ENCODE data around the gene TEX22.

Gene TEX22

GRCh38 chr14:105384605-105385321 is 13.6 kb upstream of the TEX22 start:
- no peak overlapping the region for H3K27ac ChIP-seq
- no peaks in the 10 kb centered on the region for H3K27me3 ChIP-seq (replicated peaks)
- DNase-seq, result no peak
- in situ Hi-C loops (cut with HindIII; ENCODE audit: low pct_ligation_motif_present, low sequenced_read_pairs), result no loop called here
- no peak for TF ChIP-seq CTCF (IDR thresholded peaks at IDR 0.05; ENCODE audit: low read depth, low read length, missing control alignments)
- H3K4me3 ChIP-seq (ENCODE audit: low read depth, low read length), result no peak overlapping the region
- peaks cover 3% of the 10 kb centered on the region for H3K36me3 ChIP-seq (replicated peaks)

- no peak for TF ChIP-seq CTCF (IDR thresholded peaks at IDR 0.05; ENCODE audit: low read depth, low read length, missing control alignments)
- Histone ChIP-seq H3K36me3 (replicated peaks) (peaks cover 3% of the 10 kb centered on the region), H3K27me3 (replicated peaks) (no peaks in the 10 kb centered on the region), H3K27ac (no peak overlapping the region), H3K4me3 (ENCODE audit: low read depth, low read length) (no peak overlapping the region)
- DNase-seq, result no peak
- in situ Hi-C loops (cut with HindIII; ENCODE audit: low pct_ligation_motif_present, low sequenced_read_pairs), result no loop called here
Observed at GRCh38 chr14:105385322-105385637, 13.1 kb upstream of the TEX22 start.

- H3K36me3 ChIP-seq (replicated peaks), result peaks cover 3% of the 10 kb centered on the region
- no peak overlapping the region for H3K4me3 ChIP-seq (ENCODE audit: low read depth, low read length)
- in situ Hi-C loops (cut with HindIII; ENCODE audit: low pct_ligation_motif_present, low sequenced_read_pairs), result no loop called here
- no peak for DNase-seq
- H3K27ac ChIP-seq, result no peak overlapping the region
- H3K27me3 ChIP-seq (replicated peaks), result no peaks in the 10 kb centered on the region
- no peak for TF ChIP-seq CTCF (IDR thresholded peaks at IDR 0.05; ENCODE audit: low read depth, low read length, missing control alignments)
Observed at GRCh38 chr14:105385698-105386365, 12.5 kb upstream of the TEX22 start.

- TF ChIP-seq CTCF (IDR thresholded peaks at IDR 0.05; ENCODE audit: low read depth, low read length, missing control alignments), result no peak
- Histone ChIP-seq H3K27me3 (replicated peaks) (no peaks in the 10 kb centered on the region), H3K4me3 (ENCODE audit: low read depth, low read length) (no peak overlapping the region), H3K36me3 (replicated peaks) (peaks cover 3% of the 10 kb centered on the region), H3K27ac (no peak overlapping the region)
- no peak for DNase-seq
- in situ Hi-C loops (cut with HindIII; ENCODE audit: low pct_ligation_motif_present, low sequenced_read_pairs), result no loop called here
Observed at GRCh38 chr14:105386581-105387529, 11.5 kb upstream of the TEX22 start.

GRCh38 chr14:105387530-105387922 is 10.8 kb upstream of the TEX22 start:
- no peaks in the 10 kb centered on the region for H3K27me3 ChIP-seq (replicated peaks)
- H3K36me3 ChIP-seq (replicated peaks), result peaks cover 3% of the 10 kb centered on the region
- no peak for TF ChIP-seq CTCF (IDR thresholded peaks at IDR 0.05; ENCODE audit: low read depth, low read length, missing control alignments)
- in situ Hi-C loops (cut with HindIII; ENCODE audit: low pct_ligation_motif_present, low sequenced_read_pairs), result no loop called here
- H3K27ac ChIP-seq, result no peak overlapping the region
- no peak overlapping the region for H3K4me3 ChIP-seq (ENCODE audit: low read depth, low read length)
- no peak for DNase-seq

Measured in brain microvascular endothelial cell (primary cell).